Measurements from ENCODE around the gene FAM20C.

FAM20C gene

GRCh38 chr7:191981-192649 lies at the start of gene FAM20C:
Gene FAM20C, plus strand, starts transcription at chr7:192571. Its CDS starts 629 bp downstream, at chr7:193200.
- peak; percentile 92 for DNase-seq (ENCODE audit: low read depth)

DNA sequence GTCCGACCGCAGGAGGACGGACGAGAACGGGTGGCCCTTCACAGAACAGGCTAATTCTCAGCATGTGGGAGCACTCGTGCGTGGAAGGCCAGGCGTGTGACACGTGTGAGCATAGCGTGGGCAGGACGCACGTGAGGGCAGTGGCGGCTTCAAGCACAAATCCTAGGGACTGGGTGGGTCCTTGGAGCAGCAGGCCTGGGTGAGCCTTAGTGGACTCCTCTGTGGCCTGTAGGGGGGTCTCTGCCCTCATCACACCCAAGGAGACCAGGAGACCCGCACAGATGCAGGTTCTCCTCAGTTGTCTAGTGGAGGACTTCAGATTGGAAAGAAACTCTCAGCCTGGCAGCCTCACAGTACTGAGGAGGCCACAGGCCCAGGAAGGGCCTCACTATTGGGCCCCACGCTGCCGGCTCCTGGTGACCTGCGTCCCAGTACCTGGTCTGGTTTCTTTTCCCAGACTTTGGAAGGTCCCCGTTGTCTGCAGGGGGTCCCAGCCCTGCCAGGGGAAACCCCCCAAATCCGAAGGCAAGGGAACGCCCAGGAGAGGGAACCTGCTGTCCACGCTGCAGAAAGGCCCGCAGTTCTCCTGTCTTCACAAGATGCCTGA lies 49.1 kb upstream of the FAM20C start:
- no peak for DNase-seq (ENCODE audit: low read depth)

- no peak for DNase-seq (ENCODE audit: low read depth)
Observed at GRCh38 chr7:143811-144453, 48.4 kb upstream of the FAM20C start.

GRCh38 chr7:144454-144826 lies 47.9 kb upstream of the FAM20C start:
- no peak for DNase-seq (ENCODE audit: low read depth)

DNA sequence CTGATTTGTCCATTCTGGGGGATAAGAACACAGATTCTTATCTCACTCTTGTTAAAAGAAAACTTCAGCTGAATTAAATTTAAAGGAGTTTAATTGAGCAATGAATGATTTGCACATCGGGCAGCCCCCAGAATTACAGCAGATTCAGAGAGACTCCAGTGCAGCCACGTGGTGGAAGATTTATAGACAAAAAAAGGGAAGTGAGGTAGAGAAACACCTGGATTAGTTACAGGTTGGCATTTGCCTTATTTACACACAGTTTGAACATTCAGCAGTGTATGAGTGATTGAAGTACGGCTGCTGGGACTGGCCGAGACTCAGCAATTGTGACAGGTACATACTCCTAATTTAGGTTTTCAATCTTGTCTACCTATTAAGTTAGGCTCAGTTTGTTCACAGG lies 46.5 kb upstream of the FAM20C start:
- no peak for DNase-seq (ENCODE audit: low read depth)

DNA sequence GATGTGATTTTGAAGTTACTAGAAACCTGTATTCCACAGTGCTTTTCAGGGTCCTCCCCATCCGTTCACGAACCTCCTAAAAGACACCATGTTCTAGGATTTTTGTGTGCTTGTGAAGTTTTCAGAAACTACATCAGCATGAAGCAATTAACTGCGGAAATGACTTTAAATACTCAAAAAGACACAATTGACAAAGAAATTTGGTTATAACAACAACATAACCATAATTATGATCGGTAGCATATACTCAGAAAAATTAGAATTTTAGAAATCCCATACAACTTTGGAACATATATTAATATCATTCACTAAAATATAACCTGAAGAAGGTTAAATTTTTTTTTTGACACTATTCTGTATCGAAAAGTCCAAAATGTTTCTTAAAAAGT lies 43.8 kb upstream of the FAM20C start:
- no peak for DNase-seq (ENCODE audit: low read depth)

GRCh38 chr7:148932-149790 lies 43.2 kb upstream of the FAM20C start:
- peak; percentile 99 for DNase-seq (ENCODE audit: low read depth)

DNA sequence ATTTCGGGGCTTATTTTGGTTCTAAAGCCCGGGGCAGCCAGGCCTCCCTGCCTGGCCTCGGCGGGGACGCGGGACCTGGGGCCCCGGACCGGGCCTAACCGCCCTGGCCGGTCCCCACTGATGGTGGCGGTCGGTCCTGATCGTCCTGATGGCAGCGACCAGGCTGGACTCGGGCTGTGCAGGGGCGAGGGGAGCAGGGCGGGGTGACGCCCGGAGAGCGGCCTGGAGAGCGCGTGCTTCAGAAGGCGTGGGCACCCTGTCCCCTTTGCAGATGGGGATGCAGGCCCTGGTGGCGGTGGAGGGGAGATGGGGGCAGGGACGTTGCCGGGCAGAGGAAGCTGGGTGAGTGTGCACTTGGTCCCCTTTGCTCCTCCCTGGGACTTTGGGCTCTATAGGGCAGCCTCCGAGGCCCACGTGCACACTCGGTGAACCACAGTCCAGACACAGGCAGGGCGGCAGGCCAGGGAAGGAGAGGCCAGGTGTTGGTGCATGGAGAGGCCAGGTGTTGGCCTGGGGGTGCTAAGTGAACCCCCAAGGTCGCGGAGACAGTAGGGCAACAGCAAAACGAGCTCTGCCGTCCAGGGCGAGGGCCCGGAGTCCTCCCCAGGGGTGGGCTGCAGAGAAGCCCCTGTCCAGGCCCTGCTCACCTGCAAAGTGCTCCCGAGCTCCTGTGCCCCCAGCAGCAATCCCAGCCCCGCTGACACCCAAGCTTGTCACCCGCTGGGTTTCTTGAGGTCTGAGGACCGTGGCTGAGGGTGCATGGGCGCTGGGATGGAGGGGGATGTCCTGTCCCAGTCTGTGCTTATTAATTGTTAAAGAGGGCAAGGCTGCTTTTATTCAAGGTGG lies 42.4 kb upstream of the FAM20C start:
- DNase-seq (ENCODE audit: low read depth), result peak; percentile 14

DNA sequence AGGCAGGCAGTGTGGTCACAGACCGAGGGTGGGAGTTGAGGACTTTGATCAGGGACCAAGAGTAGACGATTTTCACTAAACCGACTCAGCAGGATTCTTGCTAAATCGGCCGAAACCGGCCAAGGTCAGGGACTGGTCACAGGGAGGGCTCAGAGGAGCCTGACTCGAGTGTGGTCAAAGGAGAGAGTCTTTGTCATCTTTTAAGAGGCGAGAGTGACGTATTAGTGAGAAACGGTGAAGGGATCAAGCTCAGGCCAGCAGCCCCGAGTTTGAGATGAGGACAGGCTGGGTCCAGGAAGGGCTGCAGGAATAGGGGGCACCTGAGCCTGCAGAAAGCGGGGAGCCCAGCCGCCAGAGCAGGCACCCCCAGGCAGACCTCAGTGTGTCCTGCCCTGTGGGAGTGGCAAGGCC lies 41.6 kb upstream of the FAM20C start:
- peak; percentile 19 for DNase-seq (ENCODE audit: low read depth)

DNA sequence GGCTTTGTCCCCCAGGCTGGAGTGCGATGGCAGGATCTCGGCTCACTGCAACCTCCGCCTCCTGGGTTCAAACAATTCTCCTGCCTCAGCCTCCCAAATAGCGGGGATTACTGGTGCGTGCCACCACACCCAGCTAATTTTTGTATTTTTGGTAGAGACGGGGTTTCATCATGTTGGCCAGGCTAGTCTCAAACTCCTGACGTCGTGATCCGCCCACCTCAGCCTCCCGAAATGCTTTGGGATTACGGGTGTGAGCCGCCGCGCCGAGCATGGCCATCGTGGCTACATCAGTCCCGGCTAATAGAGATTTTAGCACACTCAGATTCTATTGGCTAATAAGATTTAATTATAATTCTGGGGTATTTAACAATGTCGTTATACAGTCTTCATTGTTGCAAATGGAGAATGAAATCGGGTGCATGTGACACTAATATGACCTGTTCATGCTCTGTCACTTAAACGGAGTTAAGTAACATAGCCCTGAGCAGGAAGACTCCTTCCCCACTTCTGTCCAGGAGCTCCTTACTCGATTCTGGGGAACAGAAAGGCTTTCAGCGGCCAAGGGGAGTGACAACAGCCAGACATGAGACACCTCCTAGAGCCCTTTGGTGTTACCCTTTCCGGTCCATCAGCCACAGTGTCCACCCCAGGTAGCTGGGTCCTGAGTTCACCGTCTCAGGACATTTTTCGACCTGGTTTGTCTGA lies 40.9 kb upstream of the FAM20C start:
- DNase-seq (ENCODE audit: low read depth), result no peak

GRCh38 chr7:152702-153391 lies 39.5 kb upstream of the FAM20C start:
- DNase-seq (ENCODE audit: low read depth), result no peak

- no peak for DNase-seq (ENCODE audit: low read depth)
Observed at GRCh38 chr7:153604-154003, 38.8 kb upstream of the FAM20C start.

DNA sequence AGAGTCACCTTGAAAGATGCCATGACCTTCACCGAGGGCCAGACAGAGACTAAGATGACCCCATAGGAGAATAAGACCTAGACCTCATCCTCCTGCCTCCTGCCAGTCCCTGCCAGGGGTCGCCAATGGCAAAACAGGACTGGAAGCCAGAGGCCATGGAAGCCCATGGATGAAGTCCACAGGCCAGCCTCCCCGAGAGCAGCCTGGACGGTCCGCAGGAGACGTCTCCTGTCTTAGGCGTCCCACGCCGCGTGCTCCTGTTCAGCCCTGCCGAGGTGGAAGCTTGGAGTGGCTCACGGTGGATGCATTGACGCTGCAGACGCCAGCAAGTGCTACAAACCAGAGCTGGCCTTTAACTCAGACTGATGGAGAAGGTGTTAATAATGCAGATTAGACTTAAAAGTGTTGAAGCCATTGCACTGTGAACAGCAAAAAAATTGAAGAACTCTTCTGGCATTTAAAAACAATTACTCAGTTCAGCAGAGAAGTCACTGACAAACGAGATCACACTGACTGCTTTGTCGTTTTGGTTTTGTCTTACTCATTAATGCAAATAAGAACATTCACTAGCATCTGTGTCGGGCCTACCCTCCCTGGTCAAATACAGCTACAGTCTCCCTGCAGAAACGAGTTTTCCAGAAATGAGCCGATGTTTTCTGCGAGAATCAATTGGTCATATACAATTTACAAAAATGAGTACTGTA lies 38.1 kb upstream of the FAM20C start:
- DNase-seq (ENCODE audit: low read depth), result no peak

DNA sequence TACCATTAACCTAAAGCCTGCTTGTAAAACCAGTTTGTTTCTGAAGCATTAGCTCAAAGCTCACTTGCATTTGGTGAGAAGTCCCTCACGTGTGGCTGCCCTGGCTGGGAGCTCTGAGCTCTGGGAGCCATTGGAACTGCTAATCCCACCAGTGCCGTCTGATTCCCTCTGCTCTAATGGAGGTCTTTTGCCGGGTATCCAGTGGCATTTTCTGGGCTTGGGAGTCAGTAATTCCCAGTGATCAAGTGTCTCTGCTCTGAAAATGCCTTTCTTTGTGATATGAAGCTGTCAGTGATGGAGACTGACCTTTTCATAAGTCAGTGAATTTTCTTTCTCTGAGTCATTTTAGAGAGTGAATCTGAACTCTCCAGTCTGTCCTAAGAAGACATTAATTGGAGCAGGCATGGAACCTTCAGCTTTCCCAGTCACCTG lies 36.9 kb upstream of the FAM20C start:
- DNase-seq (ENCODE audit: low read depth), result peak; percentile 58

GRCh38 chr7:156111-157007 lies 36.0 kb upstream of the FAM20C start:
- DNase-seq (ENCODE audit: low read depth), result no peak

DNA sequence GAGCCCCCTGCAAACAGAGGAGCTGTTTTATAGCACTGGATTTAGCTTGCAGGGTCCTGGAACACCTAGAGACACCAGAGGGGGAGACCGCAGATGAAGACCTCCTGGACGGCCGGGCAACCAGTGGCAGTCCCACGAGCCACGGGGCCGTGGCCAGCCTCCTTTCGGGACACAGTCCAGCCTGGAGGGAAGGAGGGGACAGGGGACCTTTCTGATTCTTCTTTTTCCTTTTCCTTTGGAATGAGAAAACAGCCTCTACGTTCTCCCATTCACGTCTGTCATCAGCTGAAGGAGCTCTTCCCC lies 35.4 kb upstream of the FAM20C start:
- DNase-seq (ENCODE audit: low read depth), result no peak

DNA sequence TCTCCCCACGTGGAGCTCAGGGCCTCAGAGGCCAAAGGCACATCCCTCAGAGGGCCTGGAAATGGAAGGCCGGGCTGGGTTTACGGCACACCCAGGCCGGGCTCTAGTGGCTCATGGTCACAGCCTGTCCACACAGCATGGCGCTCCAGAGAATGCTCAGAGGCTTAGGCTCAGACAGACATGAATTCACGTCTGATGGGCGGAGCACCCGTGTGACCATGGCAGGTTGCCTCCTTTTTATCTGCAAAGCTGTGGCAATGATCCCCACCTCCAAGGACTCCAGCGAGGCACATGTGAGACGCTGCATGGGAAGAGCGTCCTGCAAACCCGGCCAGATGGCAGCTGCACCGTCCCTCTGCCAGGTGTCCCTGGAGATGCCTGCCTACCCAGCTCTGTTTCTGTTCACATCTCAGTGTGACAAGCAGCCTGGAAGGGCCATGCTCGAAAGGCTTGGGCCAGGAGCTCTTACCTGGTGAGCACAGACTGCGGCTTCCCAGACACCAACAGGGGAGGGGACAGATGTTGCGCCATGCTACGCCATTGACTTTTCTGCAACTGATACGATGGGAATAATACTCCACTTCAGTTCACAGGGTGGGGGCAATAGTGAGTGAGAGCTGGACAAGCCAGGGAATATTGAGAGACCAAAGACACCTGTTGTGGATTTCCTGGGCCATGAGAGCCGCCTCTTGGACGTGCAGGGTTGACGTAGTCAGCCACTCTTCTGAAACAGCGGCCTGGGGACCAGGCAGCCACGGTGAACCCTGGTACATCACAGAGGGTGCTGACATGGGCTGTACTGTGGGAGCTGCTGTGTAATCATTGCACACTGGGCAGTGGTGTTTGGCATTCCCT lies 34.4 kb upstream of the FAM20C start:
- no peak for DNase-seq (ENCODE audit: low read depth)

- no peak for DNase-seq (ENCODE audit: low read depth)
Observed at GRCh38 chr7:158771-159170, 33.6 kb upstream of the FAM20C start.

Data from ELR (cell line).